Nucleus accumbens (tissue), 56 donors: ENCODE results near the gene COL4A2.
"Not testable (repeated sequence)": the region's sequence is repeated elsewhere in the genome, so short reads cannot be mapped to it uniquely, and the experiment has no call there.

Source experiments
- DNase-seq, 56 donors: peaks; one replicate each; lab custom pipeline; 2025; lab: John Stamatoyannopoulos, UW

Gene COL4A2

DNA sequence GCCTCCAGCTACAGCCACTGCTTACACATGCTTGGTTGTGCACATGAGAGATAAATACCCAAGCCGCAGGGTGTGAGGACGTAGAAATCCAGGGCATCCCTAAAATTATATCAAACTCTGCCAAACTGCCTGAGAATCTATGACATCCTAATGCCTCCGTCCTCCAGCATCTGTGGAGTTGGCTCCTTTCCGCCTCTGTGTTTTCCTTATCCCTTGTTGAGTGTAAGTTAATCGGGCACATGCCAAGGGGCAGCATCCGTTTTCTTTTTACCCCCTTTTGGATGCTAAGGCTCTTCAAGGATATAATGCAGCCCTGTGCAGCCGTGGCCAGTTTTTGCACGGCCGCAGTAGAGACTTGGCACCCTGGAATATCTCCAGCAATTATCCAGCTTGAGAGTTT lies 66.5 kb downstream of the COL4A2 start:
- DNase-seq: no peak

DNA sequence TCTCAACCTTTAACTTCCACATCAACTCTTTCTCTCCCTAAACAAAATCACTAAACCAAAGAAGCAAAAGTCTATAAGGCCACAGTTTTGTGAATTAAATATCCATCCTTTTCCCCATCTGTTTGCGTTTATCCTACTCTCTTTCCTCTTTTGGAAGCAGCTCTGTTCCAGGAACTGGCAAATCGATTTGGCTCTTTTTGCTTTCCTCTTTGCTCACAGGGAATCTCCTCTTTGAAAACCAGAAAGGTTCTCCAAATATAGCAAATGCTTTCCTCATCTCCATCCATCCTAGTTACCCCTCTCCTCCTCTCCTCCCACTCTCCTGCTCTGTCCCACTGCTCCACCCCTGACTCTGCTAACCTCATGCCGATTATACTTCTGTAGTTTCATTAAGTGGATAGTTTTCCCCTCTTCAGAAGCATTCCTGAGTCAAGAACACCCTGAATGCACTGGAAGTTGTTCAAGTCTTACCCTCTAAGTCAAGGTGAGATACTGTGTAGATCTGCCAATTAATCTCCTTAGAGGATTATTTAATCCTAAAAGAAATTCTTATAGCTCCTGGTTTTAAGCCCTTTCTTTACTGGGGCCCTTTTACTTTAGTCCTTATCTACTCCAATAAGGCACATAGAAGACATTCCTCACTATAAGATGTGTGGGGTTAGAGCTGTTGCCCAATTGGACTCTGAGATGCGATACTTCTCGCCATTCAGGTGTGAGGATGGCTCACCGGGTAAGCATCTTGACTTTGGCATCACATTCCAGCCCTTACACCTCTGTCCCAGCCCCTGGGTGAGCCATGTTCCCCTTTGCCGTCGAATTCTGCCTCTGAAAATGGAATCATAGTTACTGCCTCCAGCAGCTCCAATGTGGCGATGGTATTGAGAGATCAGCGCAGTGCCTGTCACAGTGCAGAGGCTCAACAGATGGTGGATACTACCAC lies 67.6 kb downstream of the COL4A2 start:
- DNase-seq: no peak

- DNase-seq: no peak
Observed at GRCh38 chr13:110376120-110376519, 69.0 kb downstream of the COL4A2 start.

DNA sequence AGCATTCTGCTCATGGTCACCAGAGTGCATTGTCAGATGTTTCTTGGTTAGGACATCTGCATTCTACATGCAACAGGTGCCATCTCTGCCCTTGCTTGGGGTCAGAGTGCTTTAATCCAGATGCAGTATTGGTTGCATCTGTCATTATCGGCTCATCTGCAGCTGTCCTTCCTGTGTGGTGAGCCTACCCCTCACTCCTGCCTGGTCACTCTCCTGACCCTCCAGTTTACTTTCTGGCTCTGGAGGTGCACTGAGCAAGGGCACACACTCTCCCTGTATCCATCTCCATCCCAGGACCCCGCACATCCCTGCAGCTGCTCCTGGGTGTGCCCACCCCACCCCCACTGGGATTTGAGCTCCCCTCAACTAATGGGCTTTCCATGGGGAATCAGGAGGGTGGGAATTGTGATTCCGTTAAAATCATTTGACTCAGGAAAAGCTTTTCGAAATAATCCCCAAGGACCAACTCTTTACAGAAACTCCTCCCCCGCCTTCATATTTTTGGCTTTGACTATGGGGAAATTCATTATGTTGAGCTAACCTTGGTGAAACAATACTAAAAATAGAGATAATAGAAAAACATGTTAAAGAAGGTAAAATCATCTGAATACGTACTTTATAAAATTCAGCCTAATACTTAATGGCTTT lies 70.2 kb downstream of the COL4A2 start:
- DNase-seq: no peak

- no peak for DNase-seq
Observed at GRCh38 chr13:110377826-110378201, 70.7 kb downstream of the COL4A2 start.

DNA sequence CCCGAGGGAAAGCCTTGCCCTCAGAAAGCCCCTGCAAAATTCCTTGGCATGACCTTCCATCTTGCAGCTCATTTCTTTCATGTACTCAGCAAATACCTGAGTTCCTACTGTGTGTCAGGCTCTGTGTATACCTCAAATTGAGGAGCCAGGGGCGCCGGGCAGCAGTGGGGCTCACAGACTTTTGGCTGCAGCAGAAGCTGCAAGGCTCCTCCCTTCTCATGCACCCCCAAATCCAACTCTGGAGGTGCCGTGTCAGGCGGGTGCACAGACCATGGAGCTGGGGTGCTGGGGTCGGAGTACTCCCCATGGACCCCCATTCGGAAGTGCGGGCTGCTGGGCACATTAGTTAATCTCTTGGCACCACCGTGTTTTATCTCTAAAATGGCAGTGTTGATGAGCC lies 72.3 kb downstream of the COL4A2 start:
- no peak for DNase-seq

- no peak for DNase-seq
Observed at GRCh38 chr13:110379905-110380341, 72.8 kb downstream of the COL4A2 start.

- no peak for DNase-seq
Observed at GRCh38 chr13:110380359-110381028, 73.4 kb downstream of the COL4A2 start.

DNA sequence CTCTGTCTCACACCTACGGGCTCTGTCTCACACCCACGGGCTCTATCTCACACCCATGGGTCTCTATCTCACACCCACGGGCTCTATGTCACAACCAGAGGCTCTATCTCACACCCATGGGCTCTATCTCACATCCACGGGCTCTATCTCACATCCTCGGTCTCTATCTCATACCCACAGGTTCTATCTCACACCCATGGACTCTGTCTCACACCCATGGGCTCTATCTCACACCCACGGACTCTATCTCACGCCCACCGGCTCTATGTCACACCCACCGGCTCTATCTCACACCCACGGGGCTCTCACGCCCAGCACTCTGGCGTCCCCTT lies 73.9 kb downstream of the COL4A2 start:
- DNase-seq: no peak

- DNase-seq: peak in 4 of 56 donors; percentile 4 to 25 (median 16)
Observed at GRCh38 chr13:110382229-110382628, 75.1 kb downstream of the COL4A2 start.

DNA sequence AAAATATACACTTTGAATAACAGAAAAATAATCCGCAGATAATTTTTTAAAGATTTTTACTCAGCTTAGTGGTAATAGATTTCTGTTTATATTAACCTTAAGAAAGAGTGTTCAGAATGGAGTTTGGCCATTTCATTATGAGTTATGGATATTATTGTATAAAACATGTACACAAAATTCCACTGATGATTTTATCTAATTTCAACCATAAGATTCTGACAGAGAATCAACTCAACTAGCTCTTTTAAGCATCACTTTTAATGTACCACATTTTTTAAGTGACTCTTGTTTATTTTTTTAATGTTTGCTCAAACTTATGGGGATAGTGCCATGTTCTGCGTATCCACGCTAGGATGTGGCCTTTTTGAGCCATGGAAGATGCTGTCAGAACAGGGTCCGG lies 75.7 kb downstream of the COL4A2 start:
- DNase-seq: no peak

DNA sequence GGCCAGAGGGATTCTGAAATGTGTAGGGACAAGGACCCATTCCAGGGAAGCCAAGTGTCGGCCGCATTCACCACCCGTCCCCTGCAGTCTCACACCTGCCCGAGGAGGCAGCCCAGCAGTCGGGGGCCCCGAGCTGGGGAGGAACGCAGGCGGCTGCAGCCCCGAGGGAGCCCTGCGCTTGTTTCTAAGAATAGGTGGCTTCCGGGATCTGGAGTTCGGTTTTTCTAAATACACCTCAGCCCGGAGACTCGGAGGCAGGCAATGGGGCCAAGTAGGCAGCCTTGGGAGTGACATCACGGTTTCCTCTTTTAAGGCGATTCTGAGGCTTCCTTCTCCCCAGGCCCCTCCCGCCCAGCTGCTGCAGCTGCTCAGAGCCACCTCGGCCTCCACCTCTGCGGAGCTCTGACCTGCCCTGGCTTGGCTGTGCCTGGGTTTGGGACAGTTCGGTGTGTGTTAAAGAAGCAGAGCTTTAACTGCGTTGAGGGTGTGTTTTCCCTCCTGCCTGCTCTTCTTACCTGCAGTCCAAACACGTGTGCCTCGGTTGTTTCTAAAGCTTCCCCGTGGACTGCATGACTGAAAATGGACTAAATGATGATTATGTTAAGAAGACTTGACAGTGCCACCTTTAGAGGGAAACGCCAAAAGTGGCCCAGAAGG lies 80.5 kb downstream of the COL4A2 start:
- no peak for DNase-seq

DNA sequence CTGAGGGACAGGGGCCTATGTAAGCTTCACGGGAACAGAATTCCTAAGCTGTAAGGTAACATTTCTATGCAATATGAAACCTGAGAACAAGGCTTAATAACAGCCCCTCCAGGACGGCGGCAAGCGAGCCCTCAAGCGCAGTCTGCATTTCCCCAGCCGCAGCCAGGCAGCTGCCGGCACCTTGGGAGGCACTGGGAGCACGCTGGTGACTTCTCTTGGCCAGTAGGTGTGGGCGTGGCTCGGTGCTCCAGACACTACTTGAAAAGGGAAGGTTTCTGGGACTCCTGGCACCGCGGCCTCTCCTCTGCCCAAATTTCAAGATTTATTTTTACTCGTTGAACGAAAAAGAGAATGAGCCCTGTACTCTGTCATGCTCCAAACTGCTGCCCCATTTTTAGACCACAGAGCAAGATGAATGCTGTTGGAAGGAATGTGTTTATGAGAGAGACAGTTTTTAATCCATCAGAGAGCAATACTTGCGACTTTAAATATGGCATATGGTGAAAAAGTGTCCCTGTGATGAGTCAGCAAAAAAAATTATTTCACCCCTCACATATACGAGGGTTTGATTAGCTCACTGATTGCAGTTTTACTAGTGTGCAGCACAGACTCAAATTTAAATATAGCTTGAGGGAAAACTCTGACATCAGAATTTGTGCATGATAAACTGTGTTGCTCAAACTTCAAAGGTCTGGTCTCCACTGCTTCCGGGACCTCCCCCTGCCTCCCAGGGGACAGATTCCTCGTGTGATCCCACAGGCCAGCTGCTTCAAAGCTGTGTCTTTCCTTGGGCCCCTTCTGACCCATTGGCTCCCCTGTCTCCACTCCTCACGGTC lies 81.2 kb downstream of the COL4A2 start:
- DNase-seq: no peak

- DNase-seq: no peak
Observed at GRCh38 chr13:110390567-110390966, 83.5 kb downstream of the COL4A2 start.

DNA sequence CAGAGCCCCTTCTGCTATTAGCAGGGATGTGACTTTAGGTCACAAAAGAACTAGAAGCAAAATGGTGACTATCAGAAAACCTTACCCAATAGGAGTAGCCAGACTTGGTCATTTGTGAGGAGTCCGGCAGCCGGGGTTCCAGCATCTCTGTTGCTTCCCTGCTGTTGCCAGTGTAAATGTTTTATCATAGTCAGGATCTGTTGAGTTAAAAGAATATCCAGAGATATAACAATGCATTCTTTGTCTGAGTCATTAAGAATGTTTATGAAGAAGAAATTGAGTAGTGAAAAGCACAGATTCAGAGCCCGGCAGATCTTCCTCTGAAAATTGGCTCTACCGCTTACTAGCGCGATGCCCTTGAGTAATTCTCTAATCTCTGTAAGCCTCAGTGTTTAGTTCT lies 84.2 kb downstream of the COL4A2 start:
- no peak for DNase-seq

DNA sequence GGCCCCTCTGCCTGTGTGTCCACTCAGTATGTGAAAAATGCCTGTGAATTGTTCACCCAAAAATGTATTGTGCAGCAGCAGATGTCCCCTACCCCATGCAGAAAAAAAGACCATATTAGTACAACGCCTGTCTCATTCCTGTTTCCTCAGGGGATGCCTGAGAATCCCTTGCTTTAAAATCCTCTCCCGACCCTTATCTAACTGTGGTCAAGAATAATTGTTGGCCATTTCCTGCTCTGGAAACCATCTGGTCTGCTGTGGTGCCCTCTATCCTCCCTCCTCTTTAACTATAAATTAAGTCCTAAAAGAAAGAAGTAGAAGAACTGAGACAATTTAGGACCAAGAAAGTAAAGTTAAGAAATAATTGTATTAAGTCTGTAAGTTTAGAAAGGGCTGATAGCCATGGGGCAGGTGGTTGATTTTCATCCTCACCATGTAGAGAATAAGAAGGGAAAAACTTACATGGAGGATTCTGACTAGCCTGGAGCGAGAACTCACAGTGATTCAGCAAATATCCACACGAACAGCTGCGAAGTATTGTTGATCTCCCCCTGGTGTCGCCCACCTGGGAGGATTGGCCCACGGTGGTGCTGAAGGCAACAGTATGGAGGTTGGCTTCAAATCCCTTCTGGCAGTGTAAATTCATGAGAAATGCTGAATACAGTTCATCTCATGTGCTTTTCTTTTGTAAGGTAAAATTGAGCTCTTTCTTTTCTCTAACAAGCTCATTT lies 85.6 kb downstream of the COL4A2 start:
- DNase-seq: no peak

DNA sequence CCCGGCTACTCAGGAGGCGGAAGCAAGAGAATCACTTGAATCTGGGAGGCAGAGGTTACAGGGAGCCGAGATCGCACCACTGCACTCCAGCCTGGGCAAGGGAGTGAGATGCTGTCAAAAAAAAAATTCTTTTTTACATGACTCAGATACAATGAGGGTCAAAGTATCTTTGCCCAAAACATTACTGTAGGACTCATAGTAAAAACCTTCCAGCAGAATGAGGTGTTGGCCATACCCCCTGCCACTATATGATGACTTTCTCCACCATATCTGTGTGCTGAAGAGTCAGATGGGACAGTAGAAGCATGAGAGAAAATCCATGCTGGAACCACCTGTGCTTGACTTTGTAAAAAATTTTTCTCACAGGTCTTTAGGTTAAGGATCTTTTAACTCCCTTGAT lies 86.7 kb downstream of the COL4A2 start:
- no peak for DNase-seq

DNA sequence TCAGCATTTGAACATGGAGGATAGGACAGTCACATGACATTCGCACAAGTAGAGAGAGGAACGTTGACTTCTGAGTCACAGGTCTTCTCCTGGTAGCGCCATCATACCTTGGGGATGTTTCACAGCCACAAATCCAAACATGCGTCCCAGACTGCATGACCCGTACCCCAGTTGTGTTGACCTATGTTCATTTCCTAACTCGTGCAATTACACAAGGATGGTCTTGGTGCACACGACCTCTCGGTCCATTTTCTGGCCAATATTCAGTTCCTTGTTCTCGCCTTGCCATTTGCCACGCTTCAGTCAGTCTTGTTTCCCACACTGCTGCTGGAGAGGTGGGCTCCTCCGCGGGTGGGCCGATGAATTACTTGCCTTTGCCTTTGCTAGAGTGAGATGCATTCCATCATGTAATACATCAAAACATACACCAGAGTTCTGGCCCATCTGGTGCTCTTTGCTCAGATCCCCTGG lies 87.3 kb downstream of the COL4A2 start:
- DNase-seq: no peak

DNA sequence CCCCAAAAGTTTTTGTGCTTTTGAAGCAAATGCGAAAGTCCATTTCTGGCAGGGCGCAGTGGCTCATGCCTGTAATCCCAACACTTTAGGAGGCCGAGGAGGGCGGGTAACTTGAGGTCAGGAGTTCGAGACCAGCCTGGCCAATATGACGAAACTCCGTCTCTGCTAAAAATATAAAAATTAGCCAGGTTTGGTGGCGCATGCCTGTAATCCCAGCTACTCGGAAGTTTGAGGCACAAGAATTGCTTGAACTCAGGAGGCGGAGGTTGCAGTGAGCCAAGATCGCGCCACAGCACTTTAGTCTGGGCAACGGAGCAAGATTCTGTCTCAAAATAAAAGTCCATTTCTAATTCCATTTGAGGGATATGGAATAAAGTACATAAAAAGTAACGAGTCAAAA lies 88.5 kb downstream of the COL4A2 start:
- not testable (repeated sequence) for DNase-seq
